Astrocyte of the spinal cord (primary cell): ENCODE results near the gene MAP3K2.

ENCODE experiments used
- DNase-seq: peaks from one replicate; pipeline ENCODE4 v3.0.0; 2011; ENCODE audit warnings: low read depth, low spot score
- H3K4me3 ChIP-seq: 2 replicates; pipeline ENCODE4 v1.5.1; 2011; ENCODE audit warnings: low read depth, mild to moderate bottlenecking, low read length, moderate library complexity
- in situ Hi-C: cut with HindIII; loops from 2 replicates; pipeline ENCODE4 v1.10.0; 2017; ENCODE audit warnings: low sequenced_read_pairs
- TF ChIP-seq, protein P1 (sequence below): IDR thresholded peaks from 2 replicates; pipeline ENCODE4 v1.5.1; 2012; ENCODE audit warnings: low read depth, mild to moderate bottlenecking, low read length, inconsistent platforms

The MAP3K2 gene

DNA sequence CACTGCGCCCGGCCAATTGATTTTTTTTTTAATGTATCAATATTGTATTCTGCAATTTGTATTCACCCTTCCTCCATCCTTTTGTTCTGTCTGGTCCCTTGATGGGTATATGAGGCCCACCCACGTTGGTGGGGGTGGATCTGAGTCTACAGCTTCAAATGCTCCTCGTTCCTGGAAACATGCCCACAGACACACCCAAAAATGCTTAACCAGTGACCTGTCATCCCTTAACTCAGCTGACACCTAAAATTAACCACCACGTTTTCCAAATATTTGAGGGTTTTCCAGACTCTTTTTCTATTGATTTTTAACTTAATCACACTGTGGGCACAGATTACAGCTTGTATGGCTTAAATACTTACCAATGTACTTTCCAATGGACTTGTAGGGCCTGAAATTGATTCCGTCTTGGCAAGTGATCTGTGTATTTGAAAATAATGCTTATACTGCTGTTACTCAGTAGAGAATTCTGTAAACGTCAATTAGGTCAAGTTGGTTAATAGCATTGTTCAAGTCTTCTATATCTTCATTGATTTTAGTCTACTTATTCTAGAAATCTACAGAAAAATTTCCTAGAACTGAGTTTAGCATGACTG is 133.3 kb downstream of the MAP3K2 start:
- H3K4me3 ChIP-seq = no peak overlapping the region
- peak; percentile 12 for DNase-seq
- in situ Hi-C loops = no loop called here
- TF ChIP-seq, protein P1, sequence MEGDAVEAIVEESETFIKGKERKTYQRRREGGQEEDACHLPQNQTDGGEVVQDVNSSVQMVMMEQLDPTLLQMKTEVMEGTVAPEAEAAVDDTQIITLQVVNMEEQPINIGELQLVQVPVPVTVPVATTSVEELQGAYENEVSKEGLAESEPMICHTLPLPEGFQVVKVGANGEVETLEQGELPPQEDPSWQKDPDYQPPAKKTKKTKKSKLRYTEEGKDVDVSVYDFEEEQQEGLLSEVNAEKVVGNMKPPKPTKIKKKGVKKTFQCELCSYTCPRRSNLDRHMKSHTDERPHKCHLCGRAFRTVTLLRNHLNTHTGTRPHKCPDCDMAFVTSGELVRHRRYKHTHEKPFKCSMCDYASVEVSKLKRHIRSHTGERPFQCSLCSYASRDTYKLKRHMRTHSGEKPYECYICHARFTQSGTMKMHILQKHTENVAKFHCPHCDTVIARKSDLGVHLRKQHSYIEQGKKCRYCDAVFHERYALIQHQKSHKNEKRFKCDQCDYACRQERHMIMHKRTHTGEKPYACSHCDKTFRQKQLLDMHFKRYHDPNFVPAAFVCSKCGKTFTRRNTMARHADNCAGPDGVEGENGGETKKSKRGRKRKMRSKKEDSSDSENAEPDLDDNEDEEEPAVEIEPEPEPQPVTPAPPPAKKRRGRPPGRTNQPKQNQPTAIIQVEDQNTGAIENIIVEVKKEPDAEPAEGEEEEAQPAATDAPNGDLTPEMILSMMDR = no peak
